ENCODE measurements around the gene GALNT9. TPM values are rescaled to one million over a fixed set of nuclear protein-coding genes. Genes with fewer than 3 reads are reported as not detected.
"Not testable (repeated sequence)": the region's sequence is repeated elsewhere in the genome, so short reads cannot be mapped to it uniquely, and the experiment has no call there.

GALNT9 gene
- total and polyA plus RNA-seq, 8 donors, result 0.17 to 5.0 (median 2.8) TPM; not detected in 1

DNA sequence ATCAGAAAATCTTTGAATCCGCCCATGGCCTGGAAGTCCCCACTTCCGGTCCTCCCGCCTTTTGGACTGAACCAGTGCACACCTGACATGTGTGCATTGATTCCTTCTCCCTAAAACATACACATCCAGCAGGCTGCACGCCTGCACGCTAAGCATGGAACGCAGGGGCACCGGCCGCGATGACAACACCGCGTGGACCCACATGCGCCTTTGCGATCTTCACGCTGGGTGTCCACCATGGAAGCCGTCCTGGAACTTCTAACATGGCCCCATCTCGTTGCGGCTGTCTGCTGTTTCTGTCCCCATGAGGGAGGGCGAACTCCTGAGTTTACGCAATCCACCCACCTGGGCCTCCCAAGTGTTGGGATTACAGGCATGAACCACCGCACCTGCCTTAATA is 73.7 kb downstream of the GALNT9 start:
- H3K27ac ChIP-seq, result no peak overlapping the region
- no peaks in the 10 kb centered on the region for H3K4me1 ChIP-seq
- no peaks in the 10 kb centered on the region for H3K36me3 ChIP-seq
- intact Hi-C loops (cut with DNase I), result no loop called here
- peaks cover 0 to 30% of the 10 kb centered on the region in 2 donors for H3K27me3 ChIP-seq
- TF ChIP-seq, protein P1, sequence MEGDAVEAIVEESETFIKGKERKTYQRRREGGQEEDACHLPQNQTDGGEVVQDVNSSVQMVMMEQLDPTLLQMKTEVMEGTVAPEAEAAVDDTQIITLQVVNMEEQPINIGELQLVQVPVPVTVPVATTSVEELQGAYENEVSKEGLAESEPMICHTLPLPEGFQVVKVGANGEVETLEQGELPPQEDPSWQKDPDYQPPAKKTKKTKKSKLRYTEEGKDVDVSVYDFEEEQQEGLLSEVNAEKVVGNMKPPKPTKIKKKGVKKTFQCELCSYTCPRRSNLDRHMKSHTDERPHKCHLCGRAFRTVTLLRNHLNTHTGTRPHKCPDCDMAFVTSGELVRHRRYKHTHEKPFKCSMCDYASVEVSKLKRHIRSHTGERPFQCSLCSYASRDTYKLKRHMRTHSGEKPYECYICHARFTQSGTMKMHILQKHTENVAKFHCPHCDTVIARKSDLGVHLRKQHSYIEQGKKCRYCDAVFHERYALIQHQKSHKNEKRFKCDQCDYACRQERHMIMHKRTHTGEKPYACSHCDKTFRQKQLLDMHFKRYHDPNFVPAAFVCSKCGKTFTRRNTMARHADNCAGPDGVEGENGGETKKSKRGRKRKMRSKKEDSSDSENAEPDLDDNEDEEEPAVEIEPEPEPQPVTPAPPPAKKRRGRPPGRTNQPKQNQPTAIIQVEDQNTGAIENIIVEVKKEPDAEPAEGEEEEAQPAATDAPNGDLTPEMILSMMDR (IDR thresholded peaks at IDR 0.05), result no peak
- ATAC-seq (no peak), DNase-seq (peak in 1 of 4 donors; percentile 36)
- no peaks in the 10 kb centered on the region for H3K9me3 ChIP-seq
- no peak overlapping the region for H3K4me3 ChIP-seq

DNA sequence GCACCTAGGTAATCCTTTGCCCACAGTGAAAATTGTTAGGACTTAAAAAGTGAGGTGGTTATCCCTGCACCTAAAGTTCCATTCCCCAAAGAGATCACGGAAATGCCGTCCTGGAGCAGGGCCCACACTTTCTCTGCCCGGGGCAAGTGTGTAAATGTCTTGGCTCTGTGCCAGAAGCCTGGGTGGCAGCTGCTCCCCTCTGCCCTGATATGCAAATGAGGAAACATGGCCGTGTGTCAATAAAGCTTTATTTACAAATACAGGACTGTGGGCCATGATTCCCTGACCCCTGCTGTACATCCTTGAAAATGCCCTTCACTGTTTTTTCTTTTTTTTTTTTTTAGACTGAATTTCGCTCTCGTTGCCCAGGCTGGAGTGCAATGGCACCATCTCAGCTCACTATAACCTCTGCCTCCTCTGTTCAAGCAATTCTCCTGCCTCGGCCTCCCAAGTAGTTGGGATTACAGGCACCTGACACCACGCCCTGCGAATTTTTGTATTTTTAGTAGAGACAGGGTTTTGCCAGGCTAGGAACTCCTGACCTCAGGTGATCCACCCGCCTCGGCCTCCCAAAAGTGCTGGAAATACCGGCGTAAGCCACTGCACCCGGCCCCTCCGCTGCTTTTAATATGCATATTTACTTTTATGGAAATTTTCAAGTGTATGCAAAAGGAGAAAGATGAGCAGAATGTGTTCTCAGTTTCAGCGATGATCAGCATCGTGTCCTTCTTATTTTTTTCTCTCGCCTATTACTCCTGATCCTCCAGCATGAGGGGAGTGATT is 75.5 kb downstream of the GALNT9 start:
- Histone ChIP-seq H3K27ac (no peak overlapping the region), H3K36me3 (no peaks in the 10 kb centered on the region), H3K4me3 (no peak overlapping the region), H3K9me3 (no peaks in the 10 kb centered on the region), H3K4me1 (no peaks in the 10 kb centered on the region), H3K27me3 (peaks cover 0 to 21% of the 10 kb centered on the region in 2 donors)
- intact Hi-C loops (cut with DNase I), result no loop called here
- ATAC-seq (no peak), DNase-seq (peak in 1 of 4 donors; percentile 44)
- TF ChIP-seq, protein P1 (IDR thresholded peaks at IDR 0.05), result no peak

DNA sequence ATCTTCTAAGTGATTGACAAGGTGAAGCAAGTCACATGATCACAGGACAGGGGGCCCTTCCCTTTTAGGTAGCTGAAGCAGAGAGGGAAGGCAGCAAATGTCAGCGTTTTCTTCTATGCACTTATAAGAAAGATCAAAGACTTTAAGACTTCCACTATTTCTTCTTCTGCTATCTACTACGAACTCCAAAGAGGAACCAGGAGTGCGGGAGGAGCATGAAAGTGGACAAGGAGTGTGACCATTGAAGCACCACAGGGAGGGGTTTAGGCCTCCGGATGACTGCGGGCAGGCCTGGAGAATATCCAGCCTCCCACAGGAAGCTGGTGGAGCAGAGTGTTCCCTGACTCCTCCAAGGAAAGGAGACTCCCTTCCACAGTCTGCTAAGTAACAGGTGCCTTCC is 76.4 kb downstream of the GALNT9 start:
- H3K27me3 ChIP-seq, result peaks cover 0 to 18% of the 10 kb centered on the region in 2 donors
- DNase-seq; H3K9me3 ChIP-seq; H3K4me1 ChIP-seq; H3K4me3 ChIP-seq; H3K27ac ChIP-seq; intact Hi-C loops (cut with DNase I); H3K36me3 ChIP-seq; ATAC-seq: not testable (repeated sequence)

DNA sequence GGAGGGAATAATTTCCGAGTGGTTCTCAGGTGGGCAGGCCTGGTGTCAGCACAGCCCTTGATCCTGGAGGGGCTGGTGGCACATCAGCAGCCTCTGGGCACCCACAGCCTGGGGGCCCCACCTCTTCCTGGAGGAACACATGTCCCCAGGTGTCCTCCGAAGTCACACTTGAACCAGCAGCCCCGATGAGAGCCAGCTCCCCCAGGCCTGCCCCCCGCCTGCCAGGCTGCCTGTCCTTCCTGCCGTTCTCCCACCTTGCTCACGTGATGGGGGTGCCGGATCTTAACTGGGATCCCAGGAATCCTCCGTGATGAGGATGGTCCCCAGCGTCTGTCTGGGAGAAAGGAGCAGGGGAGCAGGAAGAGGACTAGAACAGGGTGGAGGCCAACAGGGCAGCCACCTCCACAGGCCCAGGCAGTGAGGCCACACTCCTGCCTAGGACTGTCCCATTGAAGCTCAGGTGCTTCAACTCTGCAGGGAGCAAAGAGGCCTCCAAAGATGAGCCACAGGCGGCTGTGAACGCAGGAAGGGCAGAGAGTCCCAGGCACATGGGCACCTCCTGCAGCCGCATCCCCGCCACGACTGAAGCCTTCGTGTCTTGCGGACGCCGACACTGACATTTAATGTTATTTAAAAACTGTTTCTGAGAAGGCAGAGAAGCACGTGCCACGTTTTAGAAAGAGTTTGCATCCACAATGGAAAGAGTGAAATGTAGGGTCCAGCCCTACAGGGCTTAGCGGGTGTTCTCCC is 77.5 kb downstream of the GALNT9 start:
- TF ChIP-seq, protein P1 (IDR thresholded peaks at IDR 0.05), result no peak
- ATAC-seq, result no peak

DNA sequence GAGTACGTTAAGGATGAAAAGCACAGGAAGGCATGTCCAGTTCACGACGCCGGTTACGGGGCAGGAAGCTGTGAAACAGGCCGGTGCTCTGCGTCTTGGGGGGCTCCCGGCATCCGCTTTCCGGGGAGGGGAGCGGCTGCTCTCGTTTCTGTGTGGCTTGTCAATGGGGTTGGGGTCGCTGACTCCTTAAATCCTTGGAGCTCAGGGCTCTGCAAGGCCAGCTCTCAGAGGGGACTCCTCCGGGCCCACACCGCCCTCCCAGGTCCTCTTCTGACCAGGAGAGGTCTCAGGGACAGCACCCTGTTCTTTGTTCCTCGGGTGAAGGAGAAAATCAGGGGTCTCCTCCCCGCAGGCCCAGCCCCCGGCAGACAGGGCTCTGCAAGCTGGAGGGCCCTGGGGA is 78.1 kb downstream of the GALNT9 start:
- DNase-seq (peak in 1 of 4 donors; percentile 57), ATAC-seq (no peak)
- H3K36me3 ChIP-seq, result no peaks in the 10 kb centered on the region
- H3K4me3 ChIP-seq, result no peak overlapping the region
- H3K9me3 ChIP-seq, result no peaks in the 10 kb centered on the region
- no peaks in the 10 kb centered on the region for H3K4me1 ChIP-seq
- H3K27ac ChIP-seq, result no peak overlapping the region
- intact Hi-C loops (cut with DNase I), result no loop called here
- TF ChIP-seq, protein P1 (IDR thresholded peaks at IDR 0.05), result no peak
- peaks cover 0 to 17% of the 10 kb centered on the region in 2 donors for H3K27me3 ChIP-seq

More for the DNA sequence above, 77.5 kb downstream of the GALNT9 start:
- Histone ChIP-seq H3K27me3 (peaks cover 0 to 17% of the 10 kb centered on the region in 2 donors), H3K4me1 (no peaks in the 10 kb centered on the region), H3K9me3 (no peaks in the 10 kb centered on the region), H3K36me3 (no peaks in the 10 kb centered on the region), H3K27ac (no peak overlapping the region), H3K4me3 (no peak overlapping the region)
- DNase-seq, result peak in 1 of 4 donors; percentile 51
- intact Hi-C loops (cut with DNase I), result no loop called here

Data from left lung (tissue), 10 donors.